Right lobe of liver (tissue), 6 donors: ENCODE data around the gene SNAP47. TPM values are rescaled to one million over a fixed set of nuclear protein-coding genes. Genes with fewer than 3 reads are reported as not detected.

ENCODE experiments used
- ATAC-seq, 4 donors: fragments of 200-7000 bp; cut with Tn5 transposase; one replicate each; pipeline ENCODE4 v1.9.1; 2020; ENCODE audit warnings: mild to moderate bottlenecking in 4 of 4, moderate library complexity in 4 of 4
- DNase-seq, 3 donors: peaks; one replicate each; pipeline ENCODE4 v3.0.0-alpha.2; 2020
- H3K27ac ChIP-seq, 3 donors: fragments of 200-600 bp; one replicate each; pipeline ENCODE4 v1.8.0; 2022
- H3K27me3 ChIP-seq, 2 donors: fragments of 200-600 bp; one replicate each; pipeline ENCODE4 v1.8.0; 2022
- H3K36me3 ChIP-seq, 4 donors: fragments of 200-600 bp; sonication (generic) in 1 of 4; one replicate each; pipeline versions ENCODE4 v1.5.1 to v1.8.0; 2017 to 2022; ENCODE audit warnings: control low read depth in 1 of 4
- H3K4me1 ChIP-seq, 4 donors: fragments of 200-600 bp; sonication (generic) in 1 of 4; one replicate each; pipeline versions ENCODE4 v1.5.1 to v1.8.0; 2017 to 2022; ENCODE audit warnings: control low read depth in 1 of 4
- H3K4me3 ChIP-seq, 3 donors: fragments of 200-600 bp; one replicate each; pipeline ENCODE4 v1.8.0; 2022
- H3K9me3 ChIP-seq, 4 donors: fragments of 200-600 bp; sonication (generic) in 1 of 4; one replicate each; pipeline versions ENCODE4 v1.5.1 to v1.8.0; 2017 to 2022; ENCODE audit warnings: control low read depth in 1 of 4
- POLR2A ChIP-seq: fragments of 450-650 bp; IDR thresholded peaks from one replicate; pipeline ENCODE4 v1.6.1; 2017; ENCODE audit warnings: antibody characterized with exemption, mild to moderate bottlenecking
- WGBS: methylation state at CpG from one replicate; pipeline ENCODE4 v1.1.6; 2018; ENCODE audit warnings: low coverage, low lambda C conversion rate; ENCODE audit not compliant: insufficient coverage; ENCODE audit errors: missing lambda C conversion rate; 5-methylcytosine and 5-hydroxymethylcytosine counted together
- intact Hi-C, 2 donors: fragments of 100-400 bp; cut with DNase I; formaldehyde crosslinking; loops; one replicate each; pipeline versions ENCODE4 v1.11.2 to v1.14.1; 2022
- total RNA-seq, 6 experiments: library from RNA; depleted of rRNA in 2 of 6; stranded (reverse); fragments of >200 nt in 2 of 6; fragmentation: NEBNext Ultra II Directional in 3 of 6; extraction: Animal tissue kit (Norgen Biotek cat#: 25700) in 3 of 6; gene quantifications; one replicate each; pipeline versions ENCODE4 v1.1.0 to v1.2.4, GENCODE V29; 2016 to 2023
- TF ChIP-seq, protein P1 (sequence below), 4 donors: fragments of 200-600 bp in 3 of 4; fragments of 450-650 bp in 1 of 4; IDR thresholded peaks; one replicate each; pipeline versions ENCODE4 v1.5.1 to v1.8.0; 2016 to 2022; ENCODE audit warnings: antibody characterized with exemption in 4 of 4, mild to moderate bottlenecking in 2 of 4
- donor health status: DM: no; HTN: yes; CAD: no.
- donor health status: DM: no; HTN: no; CAD: no.
- donor health status: DM: no; HTN: no; CAD: no.
- donor health status: DM: no; HTN: yes; CAD: no.
- donor health status: DM: no; HTN: yes; CAD: no.

SNAP47 gene
- total RNA-seq, 6 experiments from 2014 or later, result 15.2 to 32.5 (median 24.8) TPM

GRCh38 chr1:227798078-227798802 is 63.0 kb downstream of the SNAP47 start:
- no peak for TF ChIP-seq POLR2A
- TF ChIP-seq, protein P1, sequence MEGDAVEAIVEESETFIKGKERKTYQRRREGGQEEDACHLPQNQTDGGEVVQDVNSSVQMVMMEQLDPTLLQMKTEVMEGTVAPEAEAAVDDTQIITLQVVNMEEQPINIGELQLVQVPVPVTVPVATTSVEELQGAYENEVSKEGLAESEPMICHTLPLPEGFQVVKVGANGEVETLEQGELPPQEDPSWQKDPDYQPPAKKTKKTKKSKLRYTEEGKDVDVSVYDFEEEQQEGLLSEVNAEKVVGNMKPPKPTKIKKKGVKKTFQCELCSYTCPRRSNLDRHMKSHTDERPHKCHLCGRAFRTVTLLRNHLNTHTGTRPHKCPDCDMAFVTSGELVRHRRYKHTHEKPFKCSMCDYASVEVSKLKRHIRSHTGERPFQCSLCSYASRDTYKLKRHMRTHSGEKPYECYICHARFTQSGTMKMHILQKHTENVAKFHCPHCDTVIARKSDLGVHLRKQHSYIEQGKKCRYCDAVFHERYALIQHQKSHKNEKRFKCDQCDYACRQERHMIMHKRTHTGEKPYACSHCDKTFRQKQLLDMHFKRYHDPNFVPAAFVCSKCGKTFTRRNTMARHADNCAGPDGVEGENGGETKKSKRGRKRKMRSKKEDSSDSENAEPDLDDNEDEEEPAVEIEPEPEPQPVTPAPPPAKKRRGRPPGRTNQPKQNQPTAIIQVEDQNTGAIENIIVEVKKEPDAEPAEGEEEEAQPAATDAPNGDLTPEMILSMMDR (IDR thresholded peaks at IDR 0.05), result no peak
- Histone ChIP-seq H3K36me3 (no peaks in the 10 kb centered on the region), H3K9me3 (no peaks in the 10 kb centered on the region), H3K27ac (no peak overlapping the region), H3K27me3 (no peaks in the 10 kb centered on the region), H3K4me3 (no peak overlapping the region), H3K4me1 (no peaks in the 10 kb centered on the region)
- WGBS, result 51% methylated on average over 4 of the region's 16 CpGs
- intact Hi-C loops, result no loop called here
- DNase-seq (no peak), ATAC-seq (no peak)

GRCh38 chr1:227799756-227800155 is 64.5 kb downstream of the SNAP47 start:
- Histone ChIP-seq H3K4me3 (no peak overlapping the region), H3K27me3 (no peaks in the 10 kb centered on the region), H3K36me3 (no peaks in the 10 kb centered on the region), H3K9me3 (no peaks in the 10 kb centered on the region), H3K27ac (no peak overlapping the region), H3K4me1 (no peaks in the 10 kb centered on the region)
- TF ChIP-seq, protein P1 (IDR thresholded peaks at IDR 0.05), result no peak
- no peak for TF ChIP-seq POLR2A
- ATAC-seq (no peak), DNase-seq (no peak)
- intact Hi-C loops, result no loop called here
- 60% methylated on average over 1 of the region's 1 CpG for WGBS

GRCh38 chr1:227803933-227804332 is 68.7 kb downstream of the SNAP47 start:
- H3K4me1 ChIP-seq, result no peaks in the 10 kb centered on the region

DNA sequence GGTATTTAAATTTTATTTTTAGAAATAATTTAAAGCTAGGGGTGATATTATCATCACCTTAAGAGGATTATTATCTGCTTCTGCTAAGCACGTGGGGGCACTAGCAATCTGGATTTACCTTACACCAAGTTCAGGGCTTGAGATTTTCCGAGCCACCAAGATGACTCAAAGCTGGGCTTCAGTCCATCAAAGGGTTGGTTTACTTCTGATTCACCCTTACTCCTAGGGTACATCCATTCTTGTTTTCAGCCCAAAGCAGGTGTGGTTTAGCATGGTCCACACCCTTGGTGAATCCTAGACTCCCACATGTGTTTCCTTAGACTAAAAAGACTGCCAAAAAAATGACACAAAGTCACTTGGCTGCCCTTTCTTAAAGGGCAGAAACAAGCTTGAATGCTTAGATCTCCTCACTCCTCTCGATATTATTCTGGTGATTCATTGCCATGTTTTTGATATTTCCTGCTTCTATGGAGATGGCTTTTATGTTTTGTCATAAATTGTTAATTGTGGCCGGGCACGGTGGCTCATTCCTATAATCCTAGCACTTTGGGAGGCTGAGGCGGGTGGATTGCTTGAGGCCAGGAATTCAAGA is 70.5 kb downstream of the SNAP47 start:
- intact Hi-C loops, result no loop called here
- WGBS, result 42% methylated on average over 6 of the region's 6 CpGs
- Histone ChIP-seq H3K9me3 (no peaks in the 10 kb centered on the region), H3K27ac (no peak overlapping the region), H3K36me3 (no peaks in the 10 kb centered on the region), H3K4me3 (no peak overlapping the region), H3K4me1 (no peaks in the 10 kb centered on the region), H3K27me3 (no peaks in the 10 kb centered on the region)
- DNase-seq (no peak), ATAC-seq (no peak)
- TF ChIP-seq, protein P1 (IDR thresholded peaks at IDR 0.05), result no peak
- TF ChIP-seq POLR2A, result no peak

More at GRCh38 chr1:227803933-227804332, 68.7 kb downstream of the SNAP47 start:
- Histone ChIP-seq H3K36me3 (no peaks in the 10 kb centered on the region), H3K4me3 (no peak overlapping the region), H3K27me3 (no peaks in the 10 kb centered on the region), H3K27ac (no peak overlapping the region), H3K9me3 (no peaks in the 10 kb centered on the region)
- ATAC-seq (no peak), DNase-seq (no peak)
- no peak for TF ChIP-seq POLR2A
- TF ChIP-seq, protein P1 (IDR thresholded peaks at IDR 0.05), result no peak
- intact Hi-C loops, result no loop called here
